Endothelial cell (in vitro differentiated cells): ENCODE data around the gene MFSD12. TPM values are rescaled to one million over a fixed set of nuclear protein-coding genes. Genes with fewer than 3 reads are reported as not detected.
"Not testable (repeated sequence)": the region's sequence is repeated elsewhere in the genome, so short reads cannot be mapped to it uniquely, and the experiment has no call there.

ENCODE experiments used
- DNase-seq: peaks from one replicate; pipeline ENCODE4 v3.0.0; 2021; ENCODE audit warnings: low spot score
- H3K27ac Mint-ChIP-seq: one replicate; pipeline ENCODE4 v1.8.0; 2021; ENCODE audit warnings: mixed read lengths, inconsistent platforms; ENCODE audit not compliant: unreplicated experiment
- H3K27me3 Mint-ChIP-seq: one replicate; pipeline ENCODE4 v1.8.0; 2021; ENCODE audit warnings: mild to moderate bottlenecking, moderate library complexity, mixed read lengths, inconsistent platforms; ENCODE audit not compliant: unreplicated experiment
- H3K36me3 Mint-ChIP-seq: one replicate; pipeline ENCODE4 v1.8.0; 2021; ENCODE audit warnings: mild to moderate bottlenecking, low read depth, mixed read lengths, inconsistent platforms; ENCODE audit not compliant: unreplicated experiment
- H3K4me1 Mint-ChIP-seq: one replicate; pipeline ENCODE4 v1.8.0; 2021; ENCODE audit warnings: mild to moderate bottlenecking, mixed read lengths, inconsistent platforms; ENCODE audit not compliant: unreplicated experiment
- H3K4me3 Mint-ChIP-seq: one replicate; pipeline ENCODE4 v1.8.0; 2021; ENCODE audit warnings: mild to moderate bottlenecking, mixed read lengths, inconsistent platforms; ENCODE audit not compliant: unreplicated experiment
- H3K9me3 Mint-ChIP-seq: one replicate; pipeline ENCODE4 v1.8.0; 2021; ENCODE audit warnings: mixed read lengths, inconsistent platforms; ENCODE audit not compliant: unreplicated experiment
- total RNA-seq: library from RNA; stranded (reverse); fragmentation: NEBNext Ultra II Directional; extraction: Animal tissue kit (Norgen Biotek cat#: 25700); gene quantifications from one replicate; pipeline ENCODE4 v1.2.1, GENCODE V29; 2021; ENCODE audit not compliant: unreplicated experiment
- TF ChIP-seq, protein P1 (sequence below): fragments of 200-600 bp; sonication (generic); IDR thresholded peaks from one replicate; pipeline ENCODE4 v1.5.0; 2021; ENCODE audit warnings: antibody characterized with exemption; ENCODE audit not compliant: unreplicated experiment

Gene MFSD12
- total RNA-seq, 1 donor from 2014 or later, result 54.5 TPM

DNA sequence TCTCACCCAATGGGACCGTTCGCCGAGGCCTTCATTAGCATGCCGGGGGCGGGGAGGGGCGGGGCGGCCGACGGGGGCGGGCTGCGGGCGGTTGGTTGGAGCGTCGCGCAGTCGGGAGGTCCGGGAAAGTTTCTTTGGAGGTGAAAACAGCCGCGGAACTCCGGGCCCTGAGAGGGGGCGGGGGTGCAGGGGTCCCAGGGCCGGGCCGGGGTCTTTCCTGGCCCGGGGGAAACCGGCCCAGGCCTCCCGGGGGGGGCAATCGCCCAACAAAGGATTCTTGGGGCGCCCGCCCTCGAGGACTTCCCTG, 15.4 kb upstream of the MFSD12 start, which contains the start of gene HMG20B:
Gene HMG20B (plus strand): TSS at position 90 of the 307 bp plus-strand sequence. CDS start 366 bp downstream, outside the sequence.
- Mint-ChIP-seq H3K27ac (no peak within 1 kb of the TSS), H3K4me1 (peaks cover 12% of the 10 kb centered on the region), H3K27me3 (peaks cover 20% of the 10 kb centered on the region), H3K4me3 (peak within 1 kb of the TSS; percentile 84), H3K9me3 (no peaks in the 10 kb centered on the region), H3K36me3 (peaks cover 12% of the 10 kb centered on the region)
- DNase-seq, result no peak
- TF ChIP-seq, protein P1, sequence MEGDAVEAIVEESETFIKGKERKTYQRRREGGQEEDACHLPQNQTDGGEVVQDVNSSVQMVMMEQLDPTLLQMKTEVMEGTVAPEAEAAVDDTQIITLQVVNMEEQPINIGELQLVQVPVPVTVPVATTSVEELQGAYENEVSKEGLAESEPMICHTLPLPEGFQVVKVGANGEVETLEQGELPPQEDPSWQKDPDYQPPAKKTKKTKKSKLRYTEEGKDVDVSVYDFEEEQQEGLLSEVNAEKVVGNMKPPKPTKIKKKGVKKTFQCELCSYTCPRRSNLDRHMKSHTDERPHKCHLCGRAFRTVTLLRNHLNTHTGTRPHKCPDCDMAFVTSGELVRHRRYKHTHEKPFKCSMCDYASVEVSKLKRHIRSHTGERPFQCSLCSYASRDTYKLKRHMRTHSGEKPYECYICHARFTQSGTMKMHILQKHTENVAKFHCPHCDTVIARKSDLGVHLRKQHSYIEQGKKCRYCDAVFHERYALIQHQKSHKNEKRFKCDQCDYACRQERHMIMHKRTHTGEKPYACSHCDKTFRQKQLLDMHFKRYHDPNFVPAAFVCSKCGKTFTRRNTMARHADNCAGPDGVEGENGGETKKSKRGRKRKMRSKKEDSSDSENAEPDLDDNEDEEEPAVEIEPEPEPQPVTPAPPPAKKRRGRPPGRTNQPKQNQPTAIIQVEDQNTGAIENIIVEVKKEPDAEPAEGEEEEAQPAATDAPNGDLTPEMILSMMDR, result no peak

DNA sequence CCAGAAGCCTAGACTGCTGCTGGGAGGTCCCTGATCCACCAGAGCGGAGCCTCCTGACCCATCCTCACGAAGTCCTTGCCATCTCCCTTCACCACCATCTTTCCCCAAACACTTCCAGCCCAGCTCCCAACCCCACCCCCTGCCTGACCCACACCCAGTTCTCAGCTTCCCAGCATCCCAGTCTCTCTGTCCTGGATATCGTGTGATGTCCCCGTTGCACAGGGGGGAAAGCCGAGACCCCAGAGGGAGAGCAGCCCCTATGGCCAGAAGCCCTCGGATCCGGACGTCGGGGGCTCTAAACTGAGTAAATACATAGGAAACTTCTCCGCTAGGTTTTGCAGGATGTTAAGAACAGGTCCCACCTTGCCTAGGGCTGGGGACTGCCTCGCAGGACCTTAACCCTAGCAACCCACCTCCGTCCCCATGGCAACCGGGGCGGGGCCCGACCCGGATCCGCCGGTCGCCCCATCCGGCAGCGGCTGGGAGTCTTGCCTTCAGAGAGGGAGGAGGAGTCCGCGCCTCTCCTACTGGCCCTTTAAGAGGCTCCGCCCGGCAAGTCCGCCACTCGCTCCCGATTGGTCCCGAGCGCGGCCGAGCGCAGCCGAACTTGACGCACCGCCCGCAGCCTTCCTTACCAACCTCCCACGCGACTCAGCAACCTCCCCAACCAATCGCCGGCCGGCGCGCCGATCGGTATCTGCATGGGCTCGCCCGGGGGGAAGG, 14.9 kb upstream of the MFSD12 start:
- H3K4me1 Mint-ChIP-seq, result peaks cover 12% of the 10 kb centered on the region
- peaks cover 12% of the 10 kb centered on the region for H3K36me3 Mint-ChIP-seq
- H3K4me3 Mint-ChIP-seq, result peak overlapping the region; percentile 83
- no peak overlapping the region for H3K27ac Mint-ChIP-seq
- DNase-seq, result peak; percentile 99
- H3K9me3 Mint-ChIP-seq, result no peaks in the 10 kb centered on the region
- peaks cover 17% of the 10 kb centered on the region for H3K27me3 Mint-ChIP-seq
- TF ChIP-seq, protein P1, result no peak

DNA sequence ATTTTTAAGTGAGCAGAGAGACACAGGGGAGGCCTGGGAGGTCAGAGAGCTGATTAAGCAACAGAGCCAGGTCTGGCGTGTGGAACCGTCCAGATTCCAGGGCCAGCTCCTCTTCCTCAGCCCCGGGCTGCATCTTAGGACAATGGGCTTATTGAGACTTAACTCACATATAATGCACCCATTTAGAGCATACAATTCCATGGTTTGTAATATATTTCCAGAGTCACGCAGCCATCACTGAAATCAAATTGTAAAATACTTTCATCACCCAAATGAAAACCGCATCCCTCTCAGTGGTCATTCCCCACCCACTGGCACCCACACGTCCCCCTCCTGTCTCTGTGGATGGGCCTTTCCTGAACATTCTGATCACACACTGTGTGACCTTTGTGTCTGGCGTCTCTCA, 13.2 kb upstream of the MFSD12 start:
- DNase-seq, result no peak
- TF ChIP-seq, protein P1, result no peak
- H3K27me3 Mint-ChIP-seq, result peaks cover 15% of the 10 kb centered on the region

DNA sequence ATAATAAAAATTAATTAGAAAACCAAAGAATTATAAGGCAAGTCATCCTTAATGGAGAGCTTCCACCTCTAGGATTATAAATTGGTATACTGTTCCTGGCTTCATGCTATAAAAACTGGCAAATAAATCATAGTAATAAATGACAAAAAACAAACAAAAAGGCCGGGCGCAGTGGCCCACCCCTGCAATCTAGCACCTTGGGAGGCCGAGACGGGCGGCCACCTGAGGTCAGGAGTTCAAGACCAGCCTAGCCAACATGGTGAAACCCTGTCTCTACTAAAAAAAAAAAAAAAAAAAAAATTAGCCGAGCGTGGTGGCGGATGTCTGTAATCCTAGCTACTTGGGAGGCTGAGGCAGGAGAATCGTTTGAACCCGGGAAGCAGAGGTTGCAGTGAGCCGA, 12.7 kb upstream of the MFSD12 start:
- not testable (repeated sequence) for DNase-seq, H3K27me3 Mint-ChIP-seq, H3K36me3 Mint-ChIP-seq, H3K9me3 Mint-ChIP-seq, H3K4me1 Mint-ChIP-seq, H3K4me3 Mint-ChIP-seq, H3K27ac Mint-ChIP-seq

More for the DNA sequence above, 13.2 kb upstream of the MFSD12 start:
- H3K27ac Mint-ChIP-seq, result no peak overlapping the region
- no peak overlapping the region for H3K4me3 Mint-ChIP-seq
- no peaks in the 10 kb centered on the region for H3K9me3 Mint-ChIP-seq
- H3K36me3 Mint-ChIP-seq, result peaks cover 12% of the 10 kb centered on the region
- H3K4me1 Mint-ChIP-seq, result peaks cover 9% of the 10 kb centered on the region

DNA sequence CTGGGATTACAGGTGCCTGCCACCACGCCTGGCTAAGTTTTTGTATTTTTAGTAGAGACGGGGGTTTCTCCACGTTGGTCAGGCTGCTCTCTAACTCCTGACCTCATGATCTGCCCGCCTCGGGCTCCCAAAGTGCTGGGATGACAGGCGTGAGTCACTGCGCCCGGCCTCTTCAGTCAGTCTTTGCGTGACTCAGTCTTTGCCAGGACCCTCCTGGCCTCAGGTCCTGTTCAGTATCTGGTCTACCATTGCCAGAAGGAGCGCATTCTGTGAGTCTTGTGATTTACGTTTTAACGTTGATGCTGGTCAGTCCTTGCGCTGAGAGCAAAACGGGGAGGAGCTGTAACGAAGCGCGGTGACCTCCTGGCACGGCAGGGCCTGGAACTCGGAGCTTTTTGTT, 7.8 kb upstream of the MFSD12 start:
- Mint-ChIP-seq H3K9me3 (no peaks in the 10 kb centered on the region), H3K27me3 (peaks cover 3% of the 10 kb centered on the region), H3K36me3 (no peaks in the 10 kb centered on the region), H3K27ac (no peak overlapping the region), H3K4me1 (no peaks in the 10 kb centered on the region), H3K4me3 (no peak overlapping the region)
- TF ChIP-seq, protein P1, result no peak
- DNase-seq, result no peak
